K562 (cell line): Measurements from ENCODE around the gene IL10. TPM values are rescaled to one million over a fixed set of nuclear protein-coding genes. Genes with fewer than 3 reads are reported as not detected.
A peak's percentile ranks its signal among the peaks of the same experiment; 100 is the strongest.

Experiments used
- ATAC-seq: fragments of 200-7000 bp; cut with Tn5 transposase; 3 replicates; pipeline ENCODE4 v1.9.1; 2020; ENCODE audit warnings: moderate library complexity
- BruUV-seq: library from RNA; stranded (reverse); fragments of 400-500 nt; replicated peaks from 2 replicates; lab custom pipeline; 2021; lab: Mats Ljungman, UMichigan
- CTCF ChIA-PET: fragments of 300-600 bp; formaldehyde crosslinking; extraction: SDS; loops from one replicate; lab custom pipeline; 2021; ENCODE audit warnings: low intra/inter-chr PET ratio; lab: Yijun Ruan, JAX
- POLR2A ChIA-PET: fragments of 300-600, 350-650 bp; sonication (Branson Sonifier 250); formaldehyde crosslinking; extraction: SDS; loops from one replicate; lab custom pipeline; 2021; ENCODE audit warnings: antibody characterized with exemption, inconsistent platforms; lab: Yijun Ruan, JAX
- DNase-seq, 4 experiments: peaks; one replicate each; pipeline versions ENCODE4 v3.0.0 to v3.0.0-alpha.2; 2011 to 2018; ENCODE audit warnings: low spot score in 3 of 4, mixed read lengths in 3 of 4; ENCODE audit errors: extremely low read depth in 1 of 4
- FAIRE-seq: peaks from 2 replicates; lab custom pipeline; 2011; peaks lifted over from hg19 to GRCh38; lab: Jason Lieb, UNC
- H2AFZ ChIP-seq: 2 replicates; pipeline ENCODE4 v1.6.0; 2011; ENCODE audit warnings: low read depth, low read length, control low read depth, inconsistent platforms
- H3K27ac ChIP-seq: fragments of 200-600 bp; 3 replicates; pipeline ENCODE4 v1.8.0; 2011; ENCODE audit warnings: low read depth, mild to moderate bottlenecking, control low read depth, inconsistent platforms, low read length, moderate library complexity, mixed read lengths; ENCODE audit errors: extremely low read depth
- H3K27me3 ChIP-seq, 2 experiments: fragments of 300-600 bp in 1 of 2; 2 replicates in 1 of 2; 3 replicates in 1 of 2; pipeline versions ENCODE4 v1.6.0 to v1.8.0; 2011; ENCODE audit warnings: inconsistent platforms in 2 of 2, low read length in 2 of 2, mild to moderate bottlenecking in 1 of 2, mixed read lengths in 1 of 2, moderate library complexity in 1 of 2; ENCODE audit not compliant: control insufficient read depth in 2 of 2, insufficient read depth in 2 of 2
- H3K36me3 ChIP-seq: fragments of 300-600 bp; 3 replicates; pipeline ENCODE4 v1.8.0; 2011; ENCODE audit warnings: mild to moderate bottlenecking, low read length, inconsistent platforms; ENCODE audit not compliant: control insufficient read depth, insufficient read depth
- H3K4me1 ChIP-seq, 2 experiments: fragments of 200-600 bp in 1 of 2; replicated peaks in 1 of 2; 2 replicates in 1 of 2; 3 replicates in 1 of 2; pipeline versions ENCODE4 v1.5.1 to v1.8.0; 2011; ENCODE audit warnings: inconsistent platforms in 2 of 2, low read length in 2 of 2, mild to moderate bottlenecking in 1 of 2, mixed read lengths in 1 of 2, moderate library complexity in 1 of 2; ENCODE audit not compliant: control insufficient read depth in 2 of 2, insufficient read depth in 2 of 2
- H3K4me2 ChIP-seq: 2 replicates; pipeline ENCODE4 v1.6.1; 2011; ENCODE audit warnings: low read length, control low read depth, inconsistent platforms, mixed read lengths; ENCODE audit not compliant: insufficient read depth
- H3K4me3 ChIP-seq: fragments of 200-600 bp; sonication (generic), shearing (Covaris generic); 2 replicates; pipeline ENCODE4 v1.5.1; 2016; ENCODE audit warnings: control low read depth, inconsistent platforms
- H3K79me2 ChIP-seq: fragments of 200-600 bp; 3 replicates; pipeline ENCODE4 v1.8.0; 2011; ENCODE audit warnings: low read length, inconsistent platforms; ENCODE audit not compliant: control insufficient read depth, insufficient read depth
- H3K9ac ChIP-seq, 2 experiments: 2 replicates each; pipeline versions ENCODE4 v1.6.0 to v1.6.1; 2011; ENCODE audit warnings: low read depth in 2 of 2, low read length in 2 of 2, control low read depth in 1 of 2, inconsistent platforms in 1 of 2, mild to moderate bottlenecking in 1 of 2, mixed read lengths in 1 of 2; ENCODE audit not compliant: insufficient read depth in 1 of 2
- H3K9me1 ChIP-seq: one replicate; pipeline ENCODE4 v1.6.0; 2011; ENCODE audit warnings: inconsistent platforms, mild to moderate bottlenecking, low read length, moderate library complexity; ENCODE audit not compliant: control insufficient read depth, insufficient read depth
- H3K9me3 ChIP-seq: replicated peaks from 2 replicates; pipeline ENCODE4 v1.5.1; 2011; ENCODE audit warnings: low read depth, low read length, inconsistent platforms; ENCODE audit not compliant: control insufficient read depth, insufficient read depth
- H4K20me1 ChIP-seq: replicated peaks from 2 replicates; pipeline ENCODE4 v1.6.1; 2011; ENCODE audit warnings: low read length, inconsistent platforms, mixed read lengths; ENCODE audit not compliant: control insufficient read depth, insufficient read depth
- ARHGAP35 ChIP-seq: fragments of 450-650 bp; IDR thresholded peaks from 2 replicates; pipeline ENCODE4 v1.6.1; 2018; ENCODE audit not compliant: partially characterized antibody
- ATF3 ChIP-seq, 2 experiments: fragments of 450-650 bp in 1 of 2; sonication (generic) in 1 of 2; formaldehyde crosslinking in 1 of 2; IDR thresholded peaks in 1 of 2; conservative IDR thresholded peaks in 1 of 2; 2 replicates each; pipeline versions ENCODE4 v1.6.1 to v1.8.1; 2016 to 2023; ENCODE audit warnings: mild to moderate bottlenecking in 2 of 2, moderate library complexity in 2 of 2, inconsistent platforms in 1 of 2, missing genetic modification reagents in 1 of 2
- EGR1 ChIP-seq: fragments of 450-650 bp; conservative IDR thresholded peaks from 2 replicates; pipeline ENCODE4 v1.6.1; 2017; ENCODE audit warnings: mild to moderate bottlenecking
- HDAC3 ChIP-seq: fragments of 450-650 bp; IDR thresholded peaks from 2 replicates; pipeline ENCODE4 v1.6.1; 2018; ENCODE audit warnings: borderline replicate concordance, mild to moderate bottlenecking, moderate library complexity; ENCODE audit not compliant: partially characterized antibody
- LCOR ChIP-seq: sonication (generic); formaldehyde crosslinking; IDR thresholded peaks from 2 replicates; pipeline ENCODE4 v1.8.0; 2022; ENCODE audit warnings: mild to moderate bottlenecking, missing genetic modification reagents
- RBFOX2 ChIP-seq: fragments of 200-400 bp; formaldehyde crosslinking; IDR thresholded peaks from 2 replicates; pipeline ENCODE4 v1.6.1; 2017; ENCODE audit warnings: low read depth, mild to moderate bottlenecking, low read length, moderate library complexity
- SREBF1 ChIP-seq: fragments of 150-350 bp; IDR thresholded peaks from 2 replicates; pipeline ENCODE4 v1.6.1; 2014; ENCODE audit warnings: antibody characterized with exemption, low read depth, low read length, borderline replicate concordance
- TCF7L2 ChIP-seq: fragments of 150-350 bp; IDR thresholded peaks from 2 replicates; pipeline ENCODE4 v1.6.1; 2016; ENCODE audit warnings: low read depth, mild to moderate bottlenecking, low read length, moderate library complexity
- TOE1 ChIP-seq, 2 experiments: fragments of 450-650 bp in 1 of 2; sonication (generic) in 1 of 2; formaldehyde crosslinking in 1 of 2; IDR thresholded peaks; 2 replicates each; pipeline versions ENCODE4 v1.7.1 to v1.8.0; 2016 to 2022; ENCODE audit warnings: borderline replicate concordance in 2 of 2, mild to moderate bottlenecking in 2 of 2, antibody characterized with exemption in 1 of 2, inconsistent platforms in 1 of 2, low read depth in 1 of 2, missing genetic modification reagents in 1 of 2, moderate library complexity in 1 of 2
- TRIM24 ChIP-seq, 2 experiments: fragments of 450-650 bp; IDR thresholded peaks; 2 replicates each; pipeline ENCODE4 v1.6.1; 2016
- USF1 ChIP-seq: sonication (generic); formaldehyde crosslinking; IDR thresholded peaks from 2 replicates; pipeline ENCODE4 v1.9.0; 2022; ENCODE audit warnings: mild to moderate bottlenecking, missing genetic modification reagents
- ZNF232 ChIP-seq: sonication (generic); formaldehyde crosslinking; IDR thresholded peaks from 2 replicates; pipeline ENCODE4 v1.8.0; 2022; ENCODE audit warnings: mild to moderate bottlenecking, missing genetic modification reagents
- ZNF41 ChIP-seq: fragments of 250-450 bp; sonication (Bioruptor Pico); conservative IDR thresholded peaks from 2 replicates; pipeline ENCODE4 v1.4.0; 2020; ENCODE audit warnings: mild to moderate bottlenecking
- WGBS: fragments of 100-300 bp; shearing (Covaris generic); methylation state at CpG from one replicate; pipeline ENCODE4 v1.1.6; 2016; ENCODE audit warnings: low coverage, mixed read lengths; ENCODE audit not compliant: insufficient coverage; ENCODE audit errors: missing lambda C conversion rate; 5-methylcytosine and 5-hydroxymethylcytosine counted together
- in situ Hi-C: fragments of 300-500 bp; cut with MboI; formaldehyde crosslinking; loops from 4 replicates; pipeline ENCODE4 v1.15.0; 2018; ENCODE audit warnings: inconsistent platforms, mixed read lengths
- intact Hi-C: fragments of 100-400 bp; cut with micrococcal nuclease; formaldehyde crosslinking; loops from 2 replicates; pipeline ENCODE4 v1.14.2; 2022
- polyA plus RNA-seq, 8 experiments: library from polyadenylated mRNA; depleted of rRNA in 4 of 8; stranded (reverse) in 5 of 8; unstranded in 3 of 8; fragments of >200 nt; fragmentation: Nextera tagmentation in 2 of 8; fragmentation: Illumina TruSeq in 1 of 8; extraction: Ambion mirVana in 2 of 8; extraction: Trizol in 1 of 8; gene quantifications; 2 replicates each; pipeline versions ENCODE4 v1.2.1 to v1.2.3, GENCODE V29; 2011 to 2014; ENCODE audit warnings: inconsistent platforms in 1 of 8, missing spikeins in 1 of 8
- total RNA-seq, 7 experiments: library from RNA; depleted of rRNA in 6 of 7; stranded (reverse); fragments of >200 nt in 6 of 7; fragmentation: Illumina TruSeq in 2 of 7; extraction: Trizol in 2 of 7; gene quantifications; 2 replicates each; pipeline versions ENCODE4 v1.2.1 to v1.2.3, GENCODE V29; 2011 to 2021; ENCODE audit warnings: low replicate concordance in 1 of 7

IL10 gene
- total and polyA plus RNA-seq, 9 of the 15 experiments (the other 6 are each of a cell fraction or from before 2014, with no cell fraction given), result 0.29 TPM; not detected in 8

- H3K27ac ChIP-seq, result no peak overlapping the region
- peak overlapping the region; percentile 11; the same call in 1 of the 2 replicates for H2AFZ ChIP-seq
- ChIA-PET POLR2A (no interaction called here), CTCF (interaction anchor here (0.5 kb wide), 1 partner anchor 149 kb away, joined by 3 read pairs; the partner anchor contains the start of gene DYRK3)
- DNase-seq (no peak), FAIRE-seq (no peak), ATAC-seq (no peak)
- 37% methylated on average over 17 of the region's 17 CpGs for WGBS
- intact Hi-C loops, result no loop called here
- H3K4me2 ChIP-seq, result no peak overlapping the region
- H3K4me1 ChIP-seq, result no peaks in the 10 kb centered on the region
- no peaks in the 10 kb centered on the region for H4K20me1 ChIP-seq
- no peaks in the 10 kb centered on the region for H3K36me3 ChIP-seq
- H3K79me2 ChIP-seq, result no peaks in the 10 kb centered on the region
- peaks cover 44 to 49% of the 10 kb centered on the region in 2 experiments for H3K27me3 ChIP-seq
- BruUV-seq, result no TSS peak
- H3K9me3 ChIP-seq, result no peaks in the 10 kb centered on the region
- in situ Hi-C loops, result no loop called here
- H3K9me1 ChIP-seq, result no peaks in the 10 kb centered on the region
- H3K9ac ChIP-seq, result no peak overlapping the region
- TF ChIP-seq EGR1, result peak; percentile 72
- TF ChIP-seq ZNF232, result no peak
- no peak for TF ChIP-seq ATF3 (IDR thresholded peaks at IDR 0.05)
- TF ChIP-seq ATF3 (CRISPR knock-in tag; conservative IDR thresholded peaks at IDR 0.05), result no peak
- TF ChIP-seq ZNF41 (CRISPR knock-in tag), result no peak
- no peak overlapping the region for H3K4me3 ChIP-seq
Observed at GRCh38 chr1:206784471-206784903, 12.2 kb upstream of the IL10 start.

GRCh38 chr1:206783506-206783905, 11.2 kb upstream of the IL10 start:
- no peak for FAIRE-seq
- Histone ChIP-seq H3K36me3 (no peaks in the 10 kb centered on the region), H2AFZ (no peak overlapping the region), H3K4me2 (no peak overlapping the region), H3K79me2 (no peaks in the 10 kb centered on the region), H3K4me1 (no peaks in the 10 kb centered on the region), H3K9me1 (no peaks in the 10 kb centered on the region), H3K4me3 (no peak overlapping the region), H3K9me3 (no peaks in the 10 kb centered on the region), H3K27ac (no peak overlapping the region), H3K9ac (no peak overlapping the region), H3K27me3 (peaks cover 41 to 44% of the 10 kb centered on the region in 2 experiments), H4K20me1 (no peaks in the 10 kb centered on the region)
- no TSS peak for BruUV-seq
- in situ Hi-C loops, result no loop called here
- intact Hi-C loops, result no loop called here
- no peak for DNase-seq
- ATAC-seq, result no peak
- ChIA-PET CTCF (no interaction called here), POLR2A (interaction anchor here (1.0 kb wide), 1 partner anchor 9 kb away, joined by 3 read pairs; no protein-coding TSS in a partner anchor)
- no peak for TF ChIP-seq LCOR (CRISPR knock-in tag)
- TF ChIP-seq TRIM24 (IDR thresholded peaks at IDR 0.05), result no peak
- no peak for TF ChIP-seq ARHGAP35
- no peak for TF ChIP-seq SREBF1
- TF ChIP-seq TOE1 (IDR thresholded peaks at IDR 0.05; ENCODE audit: borderline replicate concordance), result no peak
- TF ChIP-seq TOE1 (CRISPR knock-in tag; IDR thresholded peaks at IDR 0.05; ENCODE audit: borderline replicate concordance, low read depth), result no peak
- TF ChIP-seq USF1 (CRISPR knock-in tag), result no peak
- TF ChIP-seq RBFOX2, result no peak
- no peak for TF ChIP-seq HDAC3
- TF ChIP-seq TCF7L2, result no peak
- WGBS, result 12% methylated on average over 7 of the region's 7 CpGs
